HG03575 (cell line): ENCODE results near the gene TDRD12.

ENCODE experiments used
- ATAC-seq: cut with Tn5 transposase; IDR thresholded peaks from one replicate; pipeline ENCODE4 v1.9.1; 2021; ENCODE audit not compliant: unreplicated experiment, insufficient number of reproducible peaks, low FRiP score; ENCODE audit errors: extremely low read depth

Gene TDRD12, protein sequence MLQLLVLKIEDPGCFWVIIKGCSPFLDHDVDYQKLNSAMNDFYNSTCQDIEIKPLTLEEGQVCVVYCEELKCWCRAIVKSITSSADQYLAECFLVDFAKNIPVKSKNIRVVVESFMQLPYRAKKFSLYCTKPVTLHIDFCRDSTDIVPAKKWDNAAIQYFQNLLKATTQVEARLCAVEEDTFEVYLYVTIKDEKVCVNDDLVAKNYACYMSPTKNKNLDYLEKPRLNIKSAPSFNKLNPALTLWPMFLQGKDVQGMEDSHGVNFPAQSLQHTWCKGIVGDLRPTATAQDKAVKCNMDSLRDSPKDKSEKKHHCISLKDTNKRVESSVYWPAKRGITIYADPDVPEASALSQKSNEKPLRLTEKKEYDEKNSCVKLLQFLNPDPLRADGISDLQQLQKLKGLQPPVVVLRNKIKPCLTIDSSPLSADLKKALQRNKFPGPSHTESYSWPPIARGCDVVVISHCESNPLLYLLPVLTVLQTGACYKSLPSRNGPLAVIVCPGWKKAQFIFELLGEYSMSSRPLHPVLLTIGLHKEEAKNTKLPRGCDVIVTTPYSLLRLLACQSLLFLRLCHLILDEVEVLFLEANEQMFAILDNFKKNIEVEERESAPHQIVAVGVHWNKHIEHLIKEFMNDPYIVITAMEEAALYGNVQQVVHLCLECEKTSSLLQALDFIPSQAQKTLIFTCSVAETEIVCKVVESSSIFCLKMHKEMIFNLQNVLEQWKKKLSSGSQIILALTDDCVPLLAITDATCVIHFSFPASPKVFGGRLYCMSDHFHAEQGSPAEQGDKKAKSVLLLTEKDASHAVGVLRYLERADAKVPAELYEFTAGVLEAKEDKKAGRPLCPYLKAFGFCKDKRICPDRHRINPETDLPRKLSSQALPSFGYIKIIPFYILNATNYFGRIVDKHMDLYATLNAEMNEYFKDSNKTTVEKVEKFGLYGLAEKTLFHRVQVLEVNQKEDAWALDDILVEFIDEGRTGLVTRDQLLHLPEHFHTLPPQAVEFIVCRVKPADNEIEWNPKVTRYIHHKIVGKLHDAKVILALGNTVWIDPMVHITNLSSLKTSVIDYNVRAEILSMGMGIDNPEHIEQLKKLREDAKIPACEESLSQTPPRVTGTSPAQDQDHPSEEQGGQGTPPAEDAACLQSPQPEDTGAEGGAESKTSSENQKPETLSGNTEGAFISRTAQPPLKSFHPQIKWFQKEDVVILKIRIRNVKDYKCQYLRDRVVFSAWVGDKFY (N-terminal part only)

DNA sequence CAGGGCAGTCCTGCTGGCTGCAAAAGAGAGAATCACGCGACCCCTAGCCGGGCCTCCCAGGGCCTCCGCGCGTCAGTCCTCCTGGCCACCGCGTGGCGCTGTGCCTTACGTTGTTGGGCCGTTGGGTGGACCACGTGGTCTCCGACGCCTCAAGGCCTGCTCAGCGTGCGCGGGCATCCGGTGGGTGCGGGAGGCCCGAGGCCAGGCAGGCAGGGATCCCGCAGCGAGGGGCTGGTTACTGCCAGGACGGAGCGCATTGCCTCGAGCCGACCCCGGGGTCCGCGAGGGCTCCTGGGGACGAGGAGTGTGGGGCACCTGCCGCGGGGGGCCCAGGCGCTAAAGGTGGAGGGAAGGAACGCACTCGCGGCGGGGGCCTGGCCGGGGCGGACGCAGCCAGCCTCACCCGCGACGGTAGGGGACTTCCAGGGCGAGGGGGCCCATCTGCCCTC, at the start of gene TDRD12:
TDRD12 (plus strand) TSS at position 157 of the 449 bp plus-strand sequence. CDS start 306 bp downstream, outside the sequence.
- ATAC-seq: no peak

DNA sequence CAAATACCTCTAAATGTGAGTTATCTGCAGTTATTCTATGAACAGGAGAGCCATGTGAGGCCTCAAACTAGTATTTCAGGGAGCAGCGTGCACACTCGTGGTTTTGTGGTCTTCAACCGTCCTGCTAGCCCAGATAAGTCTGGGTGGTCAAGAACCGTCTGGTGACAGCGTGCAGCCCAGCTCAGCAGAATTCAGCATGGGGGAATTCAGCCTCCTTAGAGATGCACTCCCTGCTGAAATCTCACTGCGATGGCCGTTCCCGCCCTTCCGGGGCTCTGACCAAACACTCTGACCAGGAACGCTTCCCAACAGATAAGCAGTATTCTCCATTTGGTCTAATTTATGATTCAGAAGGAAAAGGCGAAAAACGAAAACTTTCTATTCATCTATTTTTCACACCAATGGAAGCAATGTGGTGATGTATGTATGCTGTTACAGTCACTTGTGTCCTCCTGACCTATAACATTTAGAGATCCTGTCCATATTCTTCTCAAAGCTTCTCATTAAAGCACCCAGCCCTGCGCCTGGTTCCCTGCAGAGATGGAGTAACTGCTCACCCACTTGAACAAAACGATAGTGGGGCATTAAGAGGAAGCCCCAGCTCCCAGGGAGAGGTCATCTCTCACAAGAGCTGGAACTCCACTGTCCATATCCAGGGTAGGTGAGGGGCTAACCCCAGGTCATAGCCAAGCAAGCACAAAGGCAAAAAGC, 47.5 kb upstream of the TDRD12 start:
- ATAC-seq: no peak

DNA sequence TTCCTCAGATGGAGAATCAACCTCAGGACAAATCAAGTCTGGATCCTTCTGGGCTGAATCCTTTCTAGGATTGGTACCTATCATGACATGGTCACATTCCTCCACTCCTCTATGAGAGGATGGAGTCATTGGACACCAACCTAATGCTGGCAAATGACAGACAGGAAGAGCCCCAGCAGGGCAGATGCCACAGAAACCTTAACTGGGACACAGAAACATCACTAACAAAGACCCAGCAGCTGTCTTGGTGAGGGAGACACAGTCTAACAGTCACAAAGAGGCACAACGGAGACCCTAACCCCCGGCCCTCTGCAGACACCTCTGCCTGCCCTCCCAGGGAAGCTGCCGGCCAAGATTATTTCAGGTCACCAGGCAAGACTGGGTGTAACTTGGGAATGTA, 46.7 kb upstream of the TDRD12 start:
- ATAC-seq: no peak

DNA sequence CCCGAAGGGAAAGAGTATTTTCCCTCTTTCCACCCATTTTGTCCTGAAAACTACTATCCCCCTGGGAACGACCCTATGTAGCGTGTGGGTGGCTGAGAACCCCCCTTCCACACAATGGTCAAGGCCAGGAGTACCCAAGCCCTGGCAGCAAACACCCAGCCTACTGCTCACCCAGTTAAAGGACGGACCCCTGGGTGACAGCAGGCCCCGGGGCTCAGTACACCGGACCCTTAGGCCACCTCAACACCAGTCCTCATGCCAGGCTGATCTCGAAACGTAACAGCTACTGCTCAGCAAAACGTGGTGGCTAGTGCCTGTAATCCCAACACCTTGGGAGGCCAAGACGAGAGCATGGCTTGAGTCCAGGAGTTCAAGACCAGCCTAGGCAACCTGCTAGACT, 46.0 kb upstream of the TDRD12 start:
- no peak for ATAC-seq

DNA sequence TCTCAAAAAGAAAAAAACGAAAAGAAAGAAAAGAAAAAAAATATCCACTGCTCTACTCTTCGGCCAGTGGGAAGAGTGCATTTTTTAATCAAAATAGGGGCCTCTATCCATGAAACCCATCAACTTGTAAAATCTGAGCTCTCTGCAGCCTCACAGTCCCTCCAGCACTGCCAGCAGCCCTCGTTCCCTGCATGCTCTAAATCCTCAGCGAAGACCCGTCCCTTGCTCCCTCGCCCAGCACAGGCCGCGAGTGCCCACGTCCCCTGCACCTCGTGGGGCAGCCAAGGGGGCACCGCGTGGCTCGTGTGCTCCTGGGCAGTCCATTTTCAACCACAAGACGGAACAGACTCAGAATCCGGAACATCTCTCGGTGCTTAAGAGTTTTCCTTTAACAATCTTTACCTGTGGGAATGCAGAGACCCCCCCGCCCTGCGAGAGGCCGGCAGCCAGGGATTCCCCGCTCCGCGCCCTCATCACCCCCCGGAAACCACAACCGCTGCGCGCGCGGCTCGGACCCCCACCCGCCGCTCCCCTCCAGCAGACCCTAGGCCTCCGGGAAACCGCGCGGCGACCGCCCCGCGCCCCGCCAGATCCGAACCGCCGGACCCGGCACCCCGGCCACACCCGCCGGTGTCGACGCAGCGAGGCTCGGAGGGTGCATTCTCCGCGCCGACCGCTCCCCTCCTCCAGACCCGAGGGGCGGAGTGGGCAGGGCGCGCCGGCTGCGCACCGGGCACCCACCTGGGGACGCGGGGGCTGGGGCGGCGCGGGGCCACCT, 45.2 kb upstream of the TDRD12 start:
- ATAC-seq: no peak

DNA sequence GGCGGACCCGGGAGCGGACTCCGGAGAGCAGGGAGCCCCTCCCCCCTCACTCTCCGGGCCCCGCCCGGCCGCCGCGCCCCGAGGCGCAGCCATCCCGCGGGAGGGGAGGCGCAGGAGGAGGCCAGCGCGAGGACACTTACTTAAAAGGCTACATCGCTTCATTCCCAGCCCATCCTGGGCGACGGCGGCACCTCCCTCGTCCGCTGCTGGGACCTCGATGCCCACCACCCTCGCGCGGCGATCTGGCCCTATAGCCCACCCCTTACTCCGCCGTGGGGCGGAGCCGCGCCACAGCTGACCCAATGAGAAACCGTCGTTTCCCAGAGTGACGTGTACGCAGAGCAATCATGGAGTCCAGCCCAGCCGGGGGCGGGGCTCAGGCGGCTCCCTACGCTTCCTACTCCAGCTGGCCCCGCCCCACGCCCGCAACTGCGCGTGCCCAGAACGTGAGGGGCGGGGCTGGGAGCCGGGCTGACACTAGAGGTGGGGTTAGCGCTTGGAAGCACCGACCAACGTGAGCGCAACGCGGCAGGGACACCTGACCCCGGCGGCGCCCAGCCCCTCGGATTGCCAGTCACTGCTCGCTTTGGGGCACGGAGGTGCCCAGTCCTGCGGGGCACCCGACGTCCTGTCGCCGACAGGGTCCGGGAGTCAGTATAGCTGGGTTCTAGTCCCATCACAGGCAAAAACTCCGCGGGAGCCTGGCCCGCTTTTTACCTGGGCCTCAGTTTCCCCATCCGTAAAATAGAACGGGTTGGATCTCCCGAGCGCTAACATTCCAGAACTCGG, 44.4 kb upstream of the TDRD12 start, which contains the start of gene ANKRD27:
ANKRD27 (minus strand) TSS at position 250 of the 789 bp plus-strand sequence. CDS start 16,165 bp downstream, outside the sequence.
- ATAC-seq: peak; percentile 86

DNA sequence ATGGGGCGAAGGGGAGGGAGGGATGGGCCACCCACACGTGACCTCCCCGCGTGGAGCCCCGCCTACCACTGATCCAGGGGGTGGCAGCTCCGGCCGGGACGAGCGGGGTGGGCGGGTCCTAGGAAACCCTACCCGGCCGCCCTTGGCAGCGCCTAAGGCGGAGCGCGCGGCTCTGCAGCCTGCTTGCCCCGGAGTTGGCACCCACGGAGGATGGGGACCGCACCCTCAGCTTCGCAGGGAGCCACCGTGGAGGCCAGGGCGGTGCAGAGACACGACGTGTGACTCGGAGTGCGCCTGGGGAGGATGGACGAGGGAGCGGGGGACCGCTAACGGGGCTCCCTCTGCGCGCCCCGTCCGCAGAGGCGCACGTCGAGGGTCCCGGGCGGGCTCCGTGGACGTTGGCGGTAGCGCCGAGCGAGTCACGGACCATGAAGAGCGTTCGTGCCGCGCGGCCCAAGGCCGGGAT, 43.8 kb upstream of the TDRD12 start, which contains the start of gene RGS9BP:
RGS9BP (plus strand) TSS at position 129 of the 466 bp plus-strand sequence. CDS start 416 bp downstream, outside the sequence.
- no peak for ATAC-seq

DNA sequence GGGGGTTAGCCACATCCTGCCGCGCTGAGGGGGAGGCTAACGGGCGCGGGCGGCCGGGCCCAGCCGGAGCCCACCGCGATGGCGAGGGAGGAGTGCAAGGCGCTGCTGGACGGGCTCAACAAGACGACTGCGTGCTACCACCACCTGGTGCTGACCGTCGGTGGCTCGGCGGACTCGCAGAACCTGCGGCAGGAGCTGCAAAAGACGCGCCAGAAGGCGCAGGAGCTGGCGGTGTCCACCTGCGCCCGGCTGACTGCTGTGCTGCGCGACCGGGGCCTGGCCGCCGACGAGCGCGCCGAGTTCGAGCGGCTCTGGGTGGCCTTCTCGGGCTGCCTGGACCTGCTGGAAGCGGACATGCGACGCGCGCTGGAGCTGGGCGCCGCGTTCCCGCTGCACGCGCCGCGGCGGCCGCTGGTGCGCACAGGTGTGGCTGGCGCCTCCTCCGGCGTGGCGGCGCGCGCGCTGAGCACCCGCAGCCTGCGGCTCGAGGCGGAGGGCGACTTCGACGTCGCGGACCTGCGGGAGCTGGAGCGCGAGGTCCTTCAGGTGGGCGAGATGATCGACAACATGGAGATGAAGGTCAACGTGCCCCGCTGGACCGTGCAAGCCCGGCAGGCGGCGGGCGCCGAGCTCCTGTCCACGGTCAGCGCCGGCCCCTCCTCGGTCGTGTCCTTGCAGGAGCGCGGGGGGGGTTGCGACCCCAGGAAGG, 43.2 kb upstream of the TDRD12 start:
- no peak for ATAC-seq

DNA sequence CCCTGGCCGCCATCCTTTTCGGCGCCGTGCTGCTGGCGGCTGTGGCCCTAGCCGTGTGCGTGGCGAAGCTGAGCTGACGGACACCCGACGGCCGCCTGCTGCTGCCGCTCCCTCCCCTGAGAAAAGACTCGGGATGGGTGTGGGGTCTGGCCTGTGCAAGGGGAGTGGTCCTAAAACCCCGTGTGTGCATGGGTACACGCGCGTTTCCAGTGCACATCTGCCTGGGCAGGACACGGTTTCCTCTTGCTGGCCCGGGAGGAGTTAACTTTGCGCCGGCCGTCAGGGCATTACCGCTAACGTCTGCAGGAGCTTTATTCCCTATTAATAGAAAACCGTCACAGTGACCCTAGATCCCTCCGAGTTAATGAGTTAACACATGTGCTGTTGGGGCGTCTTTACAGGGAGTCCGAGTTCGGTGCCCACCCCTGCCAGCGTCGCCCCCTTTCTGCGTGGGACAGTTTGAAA, 42.6 kb upstream of the TDRD12 start:
- no peak for ATAC-seq

DNA sequence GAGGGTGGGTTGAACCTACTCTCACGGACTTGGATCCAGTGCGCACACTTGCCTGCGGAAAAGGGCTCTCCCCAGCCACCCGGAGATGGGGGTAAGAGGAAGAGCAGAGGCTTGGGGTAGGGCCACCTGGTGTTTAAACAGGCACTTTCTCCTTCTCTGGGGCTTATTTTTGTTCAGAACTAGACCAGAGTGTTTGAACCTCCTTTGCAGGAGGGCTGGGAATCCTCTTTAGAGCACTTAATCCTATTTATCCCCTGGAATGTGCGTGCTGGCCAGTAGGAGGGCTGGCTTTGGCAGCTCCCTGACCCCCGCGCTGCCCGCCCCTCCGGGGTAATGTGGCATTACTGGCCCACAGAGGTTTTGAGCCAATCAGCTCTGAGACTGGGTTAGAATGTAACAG, 41.9 kb upstream of the TDRD12 start:
- ATAC-seq: no peak

DNA sequence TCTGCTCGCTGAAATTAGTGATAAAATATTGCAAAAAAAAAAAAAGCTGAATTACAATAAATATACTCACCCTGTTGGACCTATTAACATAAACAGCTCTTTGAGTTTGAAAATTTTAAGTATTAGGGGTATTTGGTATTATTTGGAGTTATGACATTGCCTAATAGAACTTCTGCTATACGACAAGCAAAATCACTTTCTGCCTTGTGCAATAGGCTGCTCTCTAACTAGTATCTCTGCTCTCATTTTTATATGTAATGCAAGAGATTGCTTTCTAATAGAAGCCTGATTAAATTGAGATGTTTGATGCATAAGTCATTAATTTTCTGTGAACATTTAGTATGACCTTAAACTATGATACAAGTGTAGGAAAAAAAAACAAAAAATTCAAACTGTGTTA, 38.6 kb upstream of the TDRD12 start:
- no peak for ATAC-seq

DNA sequence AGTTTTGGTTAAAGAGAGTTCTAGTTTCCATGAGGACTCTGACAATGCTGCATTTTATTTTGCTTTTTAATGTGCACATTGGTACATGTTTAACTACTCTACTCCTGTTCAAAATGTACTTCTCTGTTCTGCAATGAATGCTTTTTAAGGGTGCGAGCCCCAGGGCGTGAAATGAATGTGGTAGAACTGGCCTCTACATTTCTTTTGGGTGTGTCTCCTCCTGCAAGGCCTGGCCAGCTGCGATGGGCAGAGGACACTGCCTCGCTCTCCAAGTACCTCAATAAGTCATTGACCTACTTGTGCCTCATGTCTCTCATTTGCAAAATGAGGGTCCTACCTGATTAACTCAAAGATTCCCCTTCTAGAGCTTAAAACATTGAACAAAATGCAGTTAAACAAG, 37.2 kb upstream of the TDRD12 start:
- ATAC-seq: no peak

DNA sequence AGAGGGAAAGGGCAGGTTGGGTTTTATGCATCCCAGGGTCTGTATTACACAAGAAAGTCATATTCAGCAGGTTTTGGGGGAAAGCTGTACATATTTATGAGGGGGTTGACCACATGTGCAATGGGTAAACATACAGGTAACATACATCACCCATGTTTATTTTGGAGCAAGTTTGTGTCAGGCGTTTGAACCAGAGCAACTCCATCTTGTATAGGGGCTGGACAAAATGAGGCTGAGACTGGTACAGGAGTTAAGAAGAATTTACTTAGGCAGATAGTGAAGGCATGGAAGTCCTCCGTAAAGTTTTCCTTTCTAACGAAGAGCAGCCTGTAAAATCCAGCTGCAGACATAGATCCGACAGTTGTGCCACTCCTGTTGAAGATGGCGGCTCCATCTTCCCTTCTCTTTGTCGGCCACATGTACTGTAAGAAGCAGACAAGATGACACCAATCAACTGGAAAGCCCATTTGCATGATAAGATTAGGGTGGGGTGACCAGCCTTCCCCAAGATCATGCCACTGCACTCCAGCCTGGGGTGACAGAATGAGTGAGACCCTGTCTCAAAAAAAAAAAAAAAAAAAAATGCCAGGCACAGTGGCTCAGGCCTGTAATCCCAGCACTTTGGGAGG, 32.6 kb upstream of the TDRD12 start:
- no peak for ATAC-seq

DNA sequence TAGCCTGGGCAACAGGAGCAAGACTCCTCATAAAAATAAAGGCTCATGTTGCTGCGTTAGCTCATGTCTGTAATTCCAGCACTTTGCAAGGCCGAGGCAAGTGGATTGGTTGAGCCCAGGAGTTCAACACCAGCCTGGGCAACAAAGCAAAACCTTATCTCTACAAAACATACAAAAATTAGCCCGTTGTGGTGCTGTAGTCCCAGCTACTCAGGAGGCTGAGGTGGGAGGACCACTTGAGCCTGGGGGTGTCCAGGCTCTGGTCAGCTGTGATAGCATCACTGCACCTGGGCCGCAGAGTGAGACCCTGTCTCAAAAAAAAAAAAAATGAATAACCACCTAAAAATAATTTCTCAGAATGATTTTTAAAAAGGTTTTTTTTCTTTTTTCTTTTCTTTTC, 31.9 kb upstream of the TDRD12 start:
- no peak for ATAC-seq

DNA sequence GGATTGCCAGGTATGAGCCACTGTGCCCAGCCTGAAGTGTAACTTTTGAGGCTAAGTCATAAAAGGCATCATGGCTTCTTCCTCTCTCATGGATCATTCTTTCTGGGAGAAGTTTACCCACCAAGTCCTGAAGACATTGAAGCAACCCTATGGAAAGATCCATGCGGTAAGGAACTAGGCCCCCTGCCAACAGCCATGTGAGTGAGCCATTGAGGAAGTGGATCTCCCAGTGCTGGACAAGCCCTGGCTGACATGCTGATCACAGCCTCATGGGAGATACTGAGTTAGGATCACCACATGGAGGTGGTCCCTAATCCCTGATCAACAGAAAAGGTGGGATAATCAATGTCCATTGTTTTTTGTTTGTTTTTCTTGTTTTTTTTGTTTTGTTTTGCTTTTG, 31.3 kb upstream of the TDRD12 start:
- no peak for ATAC-seq
